HG03354 (cell line): Measurements from ENCODE around the gene ERC1.

Experiments used
- ATAC-seq: cut with Tn5 transposase; IDR thresholded peaks from one replicate; pipeline ENCODE4 v1.9.1; 2021; ENCODE audit warnings: mild to moderate bottlenecking; ENCODE audit not compliant: unreplicated experiment, poor library complexity, severe bottlenecking

Gene ERC1

GRCh38 chr12:1357171-1357570 is 366.1 kb downstream of the ERC1 start:
- no peak for ATAC-seq

- no peak for ATAC-seq
Observed at GRCh38 chr12:1357711-1358110, 366.7 kb downstream of the ERC1 start.

GRCh38 chr12:1360441-1361210 is 369.6 kb downstream of the ERC1 start:
- no peak for ATAC-seq

GRCh38 chr12:1362143-1362662 is 371.2 kb downstream of the ERC1 start:
- ATAC-seq: no peak

GRCh38 chr12:1365703-1366102 is 374.7 kb downstream of the ERC1 start:
- ATAC-seq: no peak

- ATAC-seq: no peak
Observed at GRCh38 chr12:1367331-1368291, 376.6 kb downstream of the ERC1 start.

- no peak for ATAC-seq
Observed at GRCh38 chr12:1369460-1369859, 378.4 kb downstream of the ERC1 start.

GRCh38 chr12:1369938-1370500 is 379.0 kb downstream of the ERC1 start:
- no peak for ATAC-seq

- ATAC-seq: no peak
Observed at GRCh38 chr12:1373901-1374735, 383.1 kb downstream of the ERC1 start.

- ATAC-seq: no peak
Observed at GRCh38 chr12:1375323-1375722, 384.3 kb downstream of the ERC1 start.

GRCh38 chr12:1377117-1377516 is 386.1 kb downstream of the ERC1 start:
- ATAC-seq: no peak

GRCh38 chr12:1377681-1378080 is 386.7 kb downstream of the ERC1 start:
- no peak for ATAC-seq

- no peak for ATAC-seq
Observed at GRCh38 chr12:1380171-1380851, 389.3 kb downstream of the ERC1 start.

- no peak for ATAC-seq
Observed at GRCh38 chr12:1382151-1382550, 391.1 kb downstream of the ERC1 start.

- ATAC-seq: no peak
Observed at GRCh38 chr12:1382826-1383225, 391.8 kb downstream of the ERC1 start.

- ATAC-seq: no peak
Observed at GRCh38 chr12:1383758-1384157, 392.7 kb downstream of the ERC1 start.

- ATAC-seq: no peak
Observed at GRCh38 chr12:1384910-1385309, 393.9 kb downstream of the ERC1 start.

GRCh38 chr12:1391722-1392121 is 400.7 kb downstream of the ERC1 start:
- no peak for ATAC-seq

- no peak for ATAC-seq
Observed at GRCh38 chr12:1395421-1395955, 404.5 kb downstream of the ERC1 start.
